Superior temporal gyrus (tissue), 1 donor: Measurements from ENCODE around the gene TTC28.
"Not testable (repeated sequence)": the region's sequence is repeated elsewhere in the genome, so short reads cannot be mapped to it uniquely, and the experiment has no call there.

Experiments
- DNase-seq: peaks from one replicate; pipeline ENCODE4 v3.0.0-alpha.2; 2016; ENCODE audit errors: extremely low spot score

Gene TTC28

DNA sequence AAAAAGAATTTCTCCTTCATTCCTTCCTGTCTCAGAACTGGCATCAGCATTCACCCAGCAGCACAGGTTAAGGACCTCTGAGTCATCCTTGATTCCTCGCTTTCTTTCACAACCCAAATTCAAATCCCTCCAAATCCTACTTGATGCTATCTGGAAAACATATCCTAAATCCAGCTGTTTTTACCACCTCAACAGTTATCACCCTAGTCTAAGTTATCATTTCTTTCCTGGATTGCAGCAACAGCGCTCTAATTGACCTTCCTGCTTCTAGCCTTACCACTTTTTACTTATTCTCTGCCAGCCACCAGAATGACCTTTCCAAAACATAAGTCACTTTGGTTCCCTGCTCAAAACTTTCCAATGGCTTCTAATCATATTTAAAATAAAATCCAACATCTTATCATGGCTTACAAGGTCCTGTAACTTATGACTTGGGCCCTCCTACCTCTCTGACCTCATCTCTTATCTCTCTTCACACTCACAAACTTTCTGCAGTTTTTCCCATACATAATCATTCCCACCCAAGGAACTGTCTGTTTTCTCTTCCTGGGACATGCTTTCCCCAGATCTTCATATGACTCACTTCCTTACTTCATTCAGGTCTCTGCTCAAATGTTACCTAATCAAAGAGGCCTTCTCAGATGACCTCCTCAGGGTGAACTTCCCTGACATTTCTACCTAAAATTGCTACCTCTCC is 119.4 kb downstream of the TTC28 start:
- DNase-seq, result no peak

DNA sequence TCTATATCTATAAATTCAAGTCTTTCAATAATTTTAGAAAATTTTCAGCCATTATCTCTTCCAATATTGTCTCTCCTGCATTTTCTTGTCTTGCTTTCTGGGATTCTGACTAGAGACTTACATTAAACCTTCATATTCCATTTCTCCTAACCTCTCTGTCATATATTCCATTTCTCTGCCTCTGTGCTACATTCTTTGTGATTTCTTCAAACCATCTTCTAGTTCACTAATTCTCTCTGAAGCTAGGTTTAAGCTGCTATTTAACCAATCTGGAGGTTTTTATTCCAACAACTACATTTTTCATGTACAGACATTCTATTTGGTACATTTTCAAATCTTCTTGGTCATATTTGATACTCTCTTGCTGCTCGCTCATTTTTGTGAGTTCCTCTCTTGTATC is 122.5 kb downstream of the TTC28 start:
- no peak for DNase-seq

DNA sequence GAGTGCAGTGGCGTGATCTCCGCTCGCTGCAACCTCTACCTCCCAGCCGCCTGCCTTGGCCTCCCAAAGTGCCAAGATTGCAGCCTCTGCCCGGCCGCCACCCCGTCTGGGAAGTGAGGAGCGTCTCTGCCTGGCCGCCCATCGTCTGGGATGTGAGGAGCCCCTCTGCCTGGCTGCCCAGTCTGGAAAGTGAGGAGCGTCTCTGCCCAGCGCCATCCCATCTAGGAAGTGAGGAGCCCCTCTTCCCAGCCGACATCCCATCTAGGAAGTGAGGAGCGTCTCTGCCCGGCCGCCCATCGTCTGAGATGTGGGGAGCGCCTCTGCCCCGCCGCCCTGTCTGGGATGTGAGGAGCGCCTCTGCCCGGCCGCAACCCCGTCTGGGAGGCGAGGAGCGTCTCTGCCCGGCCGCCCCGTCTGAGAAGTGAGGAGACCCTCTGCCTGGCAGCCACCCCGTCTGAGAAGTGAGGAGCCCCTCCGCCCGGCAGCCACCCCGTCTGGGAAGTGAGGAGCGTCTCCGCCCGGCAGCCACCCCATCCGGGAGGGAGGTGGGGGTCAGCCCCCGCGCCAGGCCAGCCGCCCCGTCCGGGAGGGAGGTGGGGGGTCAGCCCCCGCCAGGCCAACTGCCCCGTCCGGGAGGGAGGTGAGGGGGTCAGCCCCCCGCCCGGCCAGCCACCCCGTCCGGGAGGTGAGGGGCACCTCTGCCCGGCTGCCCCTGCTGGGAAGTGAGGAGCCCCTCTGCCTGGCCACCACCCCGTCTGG is 126.4 kb downstream of the TTC28 start:
- DNase-seq, result not testable (repeated sequence)

DNA sequence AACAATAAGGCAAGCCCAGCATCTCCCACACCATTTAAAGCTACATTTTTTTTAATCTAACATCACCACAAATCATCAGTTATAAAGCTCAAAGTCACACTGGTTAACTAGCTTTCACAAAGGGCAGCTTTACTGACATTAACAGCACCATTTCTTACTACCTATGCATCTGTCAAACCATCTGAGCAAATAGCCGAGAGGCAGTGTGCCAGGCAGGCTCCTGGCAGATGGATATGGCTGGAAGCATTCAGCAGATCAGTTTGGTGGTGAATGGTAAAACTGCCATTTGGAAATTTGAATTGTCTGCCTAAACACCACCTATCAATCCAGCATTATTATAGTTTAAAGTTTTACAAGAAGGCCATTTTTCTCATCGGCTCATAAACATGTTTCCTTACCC is 131.2 kb downstream of the TTC28 start:
- no peak for DNase-seq

DNA sequence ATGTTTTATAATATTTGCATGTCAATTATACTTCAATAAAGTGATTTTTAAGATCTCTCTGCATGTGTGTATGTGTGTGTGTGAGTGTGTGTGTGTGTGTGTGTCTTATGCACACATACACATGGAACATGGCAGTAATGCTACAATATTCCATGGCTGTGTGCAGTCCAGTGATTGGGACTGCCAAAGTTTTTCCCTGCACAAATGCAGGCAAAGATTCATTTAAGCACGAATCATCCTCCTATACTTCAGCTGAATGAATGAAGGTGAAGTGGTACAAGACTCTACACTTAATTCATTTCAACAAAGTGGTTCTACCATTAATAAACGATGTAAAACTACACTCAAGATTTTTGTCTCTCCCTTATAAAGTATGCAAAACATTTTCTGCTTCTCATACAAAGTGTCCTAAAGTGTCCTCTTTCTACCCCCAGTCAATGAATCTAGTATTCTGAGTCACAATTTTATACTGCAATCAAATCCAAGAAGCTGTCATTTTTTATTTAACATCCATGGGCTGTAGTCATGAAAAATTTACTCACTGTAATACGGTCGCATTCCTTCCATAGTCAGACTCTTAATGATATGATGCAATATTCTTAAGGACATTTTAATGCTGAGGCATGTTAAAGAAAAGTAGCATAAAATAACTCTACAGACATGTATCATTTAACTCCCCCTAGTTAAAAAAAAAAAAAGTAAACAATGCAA is 132.4 kb downstream of the TTC28 start:
- no peak for DNase-seq

DNA sequence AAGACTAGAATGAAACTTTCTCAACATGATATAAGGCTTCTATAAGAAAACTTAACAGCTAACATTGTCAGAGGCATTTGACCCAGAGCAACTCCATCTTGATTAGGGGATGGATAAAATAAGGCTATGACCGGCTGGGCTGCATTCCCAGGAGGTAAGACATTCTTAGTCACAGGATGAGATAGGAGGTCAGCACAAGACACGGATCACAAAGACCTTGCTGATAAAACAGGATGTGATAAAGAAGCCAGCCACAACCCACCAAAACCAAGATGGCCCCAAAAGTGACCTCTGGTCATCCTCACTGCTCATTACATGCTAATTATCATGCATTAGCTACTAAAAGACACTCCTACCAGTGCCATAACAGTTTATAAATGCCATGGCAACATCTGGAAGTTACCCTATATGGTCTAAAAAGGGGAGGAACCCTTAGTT is 135.2 kb downstream of the TTC28 start:
- no peak for DNase-seq

DNA sequence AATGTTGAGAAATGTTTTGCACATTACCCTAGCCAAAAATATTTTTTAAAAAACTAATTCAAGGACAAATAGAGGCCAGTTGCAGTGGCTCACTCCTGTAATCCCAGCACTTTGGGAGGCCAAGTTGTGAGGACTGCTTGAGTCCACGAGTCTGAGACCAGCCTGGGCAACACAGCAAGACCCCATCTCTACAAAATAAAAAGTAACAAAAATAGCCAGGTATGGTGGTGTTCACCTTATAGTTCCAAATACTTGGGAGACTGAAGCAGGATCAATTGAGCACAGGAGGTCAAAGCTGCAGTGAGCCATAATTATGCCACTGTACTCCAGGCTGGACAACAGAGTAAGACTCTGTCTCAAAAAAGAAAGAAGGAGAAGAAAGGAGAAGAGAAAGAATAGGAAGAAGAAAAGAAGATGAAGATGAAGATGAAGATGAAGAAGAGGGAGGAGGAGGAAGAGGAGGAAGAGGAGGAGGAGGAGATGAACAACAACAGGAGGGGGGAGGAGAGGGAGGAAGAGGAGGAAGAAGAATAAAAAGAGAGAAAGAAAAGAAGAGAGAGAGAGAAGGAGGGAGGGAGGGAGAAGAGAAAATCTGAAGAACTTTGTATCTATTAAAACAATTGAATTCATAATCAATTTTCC is 136.5 kb downstream of the TTC28 start:
- DNase-seq, result no peak

DNA sequence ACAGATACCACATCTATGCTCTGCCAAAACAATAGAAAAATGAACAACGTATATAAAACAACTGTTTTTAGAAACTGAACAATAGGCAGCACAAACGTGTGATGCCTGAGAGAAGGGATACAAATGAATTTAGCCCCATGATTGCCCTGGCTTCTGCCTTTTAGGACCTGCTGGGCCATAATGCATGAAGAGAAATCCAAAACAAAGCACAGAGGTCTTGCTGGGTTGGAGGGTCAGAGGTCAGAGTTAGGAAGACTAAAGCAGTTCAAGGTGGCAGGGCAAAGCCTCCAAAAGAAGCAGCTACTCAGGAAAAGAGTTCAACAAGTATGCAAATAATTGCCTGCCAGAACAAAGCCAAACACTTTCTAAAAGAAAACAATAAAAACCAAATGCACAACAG is 138.5 kb downstream of the TTC28 start:
- DNase-seq, result no peak

DNA sequence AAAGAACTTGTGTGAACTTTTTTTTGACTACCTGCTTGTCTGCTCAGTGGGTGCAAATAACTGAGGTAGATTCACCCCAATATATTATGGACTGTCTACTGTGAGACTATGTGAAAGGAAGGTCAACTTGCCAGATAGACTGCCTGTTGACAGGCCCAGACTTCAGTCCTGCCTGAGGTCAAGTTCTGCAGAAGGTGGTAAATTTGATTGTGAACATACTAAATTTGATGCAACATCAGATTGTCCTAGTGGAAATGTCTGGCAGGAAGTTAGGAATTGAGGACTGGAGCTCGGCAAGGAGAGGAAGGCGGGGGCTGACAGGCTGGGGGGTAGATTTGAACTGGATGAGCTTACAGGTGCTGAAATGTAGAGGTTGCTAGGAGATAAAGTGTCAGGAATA is 140.7 kb downstream of the TTC28 start:
- DNase-seq, result no peak

DNA sequence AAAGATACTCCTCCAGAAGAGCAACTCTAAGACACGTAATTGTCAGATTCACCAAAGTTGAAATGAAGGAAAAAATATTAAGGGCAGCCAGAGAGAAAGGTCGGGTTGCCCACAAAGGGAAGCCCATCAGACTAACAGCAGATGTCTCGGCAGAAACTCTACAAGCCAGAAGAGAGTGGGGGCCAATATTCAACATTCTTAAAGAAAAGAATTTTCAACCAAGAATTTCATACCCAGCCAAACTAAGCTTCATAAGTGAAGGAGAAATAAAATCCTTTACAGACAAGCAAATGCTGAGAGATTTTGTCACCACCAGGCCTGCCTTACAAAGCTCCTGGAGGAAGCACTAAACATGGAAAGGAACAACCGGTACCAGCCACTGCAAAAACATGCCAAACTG is 149.1 kb downstream of the TTC28 start:
- DNase-seq, result not testable (repeated sequence)

DNA sequence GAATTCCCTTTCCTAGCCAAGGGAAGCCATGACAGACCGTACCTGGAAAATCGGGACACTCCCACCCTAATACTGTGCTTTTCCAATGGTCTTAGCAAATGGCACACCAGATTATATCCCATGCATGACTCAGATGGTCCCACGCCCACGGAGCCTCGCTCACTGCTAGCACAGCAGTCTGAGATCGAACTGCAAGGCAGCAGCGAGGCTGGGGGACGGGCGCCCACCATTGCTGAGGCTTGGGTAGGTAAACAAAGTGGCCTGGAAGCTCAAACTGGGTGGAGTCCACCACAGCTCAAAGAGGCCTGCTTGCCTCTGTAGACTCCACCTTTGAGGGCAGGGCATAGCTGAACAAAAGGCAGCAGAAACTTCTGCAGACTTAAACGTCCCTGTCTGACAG is 150.5 kb downstream of the TTC28 start:
- not testable (repeated sequence) for DNase-seq

DNA sequence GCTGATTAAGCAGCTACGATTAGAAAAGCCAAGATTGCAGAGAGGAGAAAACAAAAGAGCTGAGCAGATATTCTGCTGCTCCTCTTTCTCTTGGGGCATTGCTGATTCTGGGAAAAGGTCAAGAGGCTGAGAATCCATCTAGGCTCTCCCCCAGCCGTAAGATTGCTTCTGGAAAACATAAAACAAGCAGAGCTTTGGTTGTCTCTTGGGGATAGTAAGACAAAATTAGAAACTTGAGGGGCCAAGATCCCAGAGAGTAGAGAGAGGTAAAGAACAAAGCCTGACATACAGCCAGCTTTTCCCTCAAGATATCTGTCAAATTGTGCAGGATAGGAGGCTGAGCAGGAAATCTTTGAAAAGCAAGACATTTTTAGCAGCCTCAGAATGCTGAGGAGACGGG is 158.2 kb downstream of the TTC28 start:
- DNase-seq, result no peak

DNA sequence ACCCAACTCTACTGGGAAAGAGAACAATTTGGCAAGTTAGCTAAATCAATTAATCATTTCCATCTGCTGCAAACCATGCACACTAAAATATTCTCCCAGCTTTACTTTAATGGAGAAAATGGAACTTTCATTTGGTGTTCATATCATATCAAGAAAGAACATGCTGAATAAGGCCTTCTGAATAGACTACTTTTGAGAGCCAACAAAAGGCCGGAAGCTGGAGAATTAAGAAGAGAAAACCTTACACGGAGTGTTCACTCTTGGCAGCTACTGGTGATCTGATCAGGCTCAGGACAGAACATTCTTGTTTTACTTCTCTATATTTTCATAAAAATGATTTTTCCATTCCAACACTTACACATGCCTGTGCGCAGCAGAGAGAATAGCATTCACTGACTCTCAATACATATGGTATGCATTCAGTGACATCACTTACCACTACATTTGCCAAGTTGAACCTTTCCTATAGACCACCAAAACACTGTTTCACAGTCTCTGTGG is 165.3 kb downstream of the TTC28 start:
- DNase-seq, result peak; percentile 8

DNA sequence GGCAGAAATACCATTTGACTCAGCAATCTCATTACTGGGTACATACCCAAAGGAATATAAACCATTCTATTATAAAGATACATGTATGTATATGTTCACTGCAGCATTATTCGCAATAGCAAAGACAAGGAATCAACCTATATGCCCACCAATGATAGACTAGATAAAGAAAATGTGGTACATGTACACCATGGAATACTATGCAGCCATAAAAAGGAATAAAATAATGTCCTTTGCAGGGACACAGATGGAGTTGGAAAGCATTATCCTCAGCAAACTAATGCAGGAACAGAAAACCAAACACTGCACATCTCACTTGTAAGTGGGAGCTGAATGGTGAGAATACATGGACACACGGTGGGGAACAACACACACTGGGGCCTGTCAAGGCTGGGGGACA is 167.3 kb downstream of the TTC28 start:
- DNase-seq, result not testable (repeated sequence)

DNA sequence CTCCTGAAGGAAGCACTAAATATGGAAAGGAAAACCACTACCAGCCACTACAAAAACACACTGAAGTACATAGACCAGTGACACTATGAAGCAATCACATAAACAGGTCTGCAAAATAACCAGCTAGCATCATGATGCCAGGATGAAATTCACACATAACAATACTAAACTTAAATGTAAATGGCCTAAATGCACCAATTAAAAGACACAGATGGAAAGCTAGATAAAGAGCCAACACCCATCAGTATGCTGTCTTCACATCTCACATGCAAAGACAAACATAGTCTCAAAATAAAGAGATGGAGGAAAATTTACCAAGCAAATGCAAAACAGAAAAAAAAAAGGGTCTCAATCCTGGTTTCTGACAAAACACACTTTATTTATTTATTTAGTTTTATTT is 171.7 kb downstream of the TTC28 start:
- DNase-seq, result no peak

DNA sequence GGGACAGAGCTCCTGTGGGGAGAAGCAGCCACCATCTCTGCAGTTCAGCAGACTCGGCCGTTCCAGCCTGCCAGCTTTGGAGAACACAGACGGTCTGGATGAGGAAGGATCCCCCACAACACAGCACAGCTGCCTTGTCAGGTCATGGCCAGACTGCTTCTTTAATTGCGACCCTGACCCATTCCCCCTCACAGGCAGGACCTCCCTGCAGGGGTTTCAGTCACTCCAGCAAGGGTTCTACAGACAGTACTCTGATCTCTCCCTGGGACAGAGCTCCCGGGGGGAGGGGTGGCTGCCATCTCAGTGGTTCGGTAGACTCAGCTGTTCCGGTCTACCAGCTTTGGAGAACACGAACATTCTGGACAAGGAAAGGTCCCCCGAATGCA is 173.5 kb downstream of the TTC28 start:
- no peak for DNase-seq

DNA sequence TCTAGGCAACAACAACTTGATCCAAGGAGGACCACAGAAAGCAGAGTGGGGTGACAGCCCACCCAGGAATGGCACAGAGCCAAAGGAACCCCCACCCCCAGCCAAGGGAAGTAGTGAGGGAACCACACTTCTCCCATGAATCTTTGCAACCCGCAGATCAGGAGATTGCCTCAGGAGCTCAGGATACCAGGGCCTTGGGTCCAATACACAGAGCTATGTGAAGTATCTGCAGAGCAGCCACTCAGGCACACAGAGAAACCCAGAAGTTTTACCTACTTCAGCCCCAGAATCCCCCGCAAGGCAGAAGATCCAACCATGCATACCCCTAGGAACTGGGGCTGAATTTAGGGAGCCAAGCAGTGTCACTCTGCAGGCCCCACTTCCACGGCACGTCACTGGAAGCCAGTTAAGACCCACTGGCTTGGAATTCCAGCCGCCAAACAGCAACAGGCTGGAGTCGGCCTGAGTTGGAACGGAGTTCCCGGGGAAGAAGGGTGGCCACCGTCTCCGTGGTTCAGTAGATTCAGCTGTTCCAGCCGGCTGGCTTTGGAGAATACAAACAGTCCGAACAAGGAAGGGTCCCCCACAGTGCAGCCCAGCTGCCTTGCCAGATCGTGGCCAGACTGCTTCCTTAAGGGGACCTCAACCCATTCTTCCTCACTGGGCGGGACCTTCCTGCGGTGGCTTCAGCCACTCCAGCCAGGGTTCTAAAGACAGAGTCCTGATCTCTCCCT is 174.1 kb downstream of the TTC28 start:
- DNase-seq, result no peak

DNA sequence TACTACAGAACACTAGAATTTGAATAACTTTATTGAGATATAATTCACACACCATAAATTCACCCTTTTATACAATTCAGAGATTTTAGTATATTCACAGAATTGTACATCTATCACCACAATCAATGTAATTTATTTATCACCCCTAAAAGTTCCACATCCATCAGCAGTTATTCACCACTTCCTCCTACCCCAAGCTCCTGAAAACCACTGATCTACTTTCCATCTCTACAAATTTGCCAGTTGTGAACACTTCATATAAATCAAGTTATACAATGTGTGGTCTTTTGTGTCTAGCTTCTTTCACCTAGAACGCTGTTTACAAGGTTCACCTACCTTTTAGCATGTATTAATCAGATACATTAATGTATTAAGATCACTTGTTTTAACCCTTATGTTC is 179.6 kb downstream of the TTC28 start:
- DNase-seq, result no peak

DNA sequence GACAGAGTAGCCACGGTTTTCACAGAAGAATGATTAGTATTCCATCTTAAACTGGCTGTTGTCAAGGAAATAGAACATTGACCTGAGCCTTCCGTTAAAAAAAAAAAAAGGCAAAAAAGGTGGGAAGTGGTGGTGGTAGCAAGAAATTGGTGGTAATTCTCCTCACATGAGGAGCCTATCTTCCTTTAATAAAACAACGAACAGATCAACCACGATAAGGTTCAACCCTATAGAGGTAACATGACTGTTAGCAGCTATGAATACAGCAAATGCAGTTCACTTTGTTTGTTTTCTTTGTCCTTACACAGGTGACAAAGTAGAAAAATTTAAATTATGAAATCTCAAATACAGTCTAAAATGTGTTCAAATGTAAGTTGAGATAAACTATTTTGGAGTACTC is 181.6 kb downstream of the TTC28 start:
- no peak for DNase-seq

DNA sequence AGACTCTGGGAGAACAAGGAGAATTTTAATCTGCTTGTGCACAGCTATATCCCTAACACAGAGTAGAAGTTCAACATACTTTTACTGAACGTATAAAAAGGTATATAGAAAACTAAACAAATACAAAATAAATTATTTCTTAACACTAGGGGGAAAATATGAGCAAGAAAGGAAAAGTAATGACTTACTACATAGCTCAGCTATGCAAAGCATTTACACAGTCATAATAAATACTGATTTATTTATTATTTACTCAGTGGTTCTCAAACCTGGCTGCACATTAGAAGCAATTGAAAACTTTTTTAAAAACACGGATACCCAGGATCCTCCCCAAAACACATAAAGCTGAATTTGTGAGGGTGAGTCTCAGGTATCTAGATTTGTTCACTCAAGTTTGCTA is 182.5 kb downstream of the TTC28 start:
- no peak for DNase-seq

DNA sequence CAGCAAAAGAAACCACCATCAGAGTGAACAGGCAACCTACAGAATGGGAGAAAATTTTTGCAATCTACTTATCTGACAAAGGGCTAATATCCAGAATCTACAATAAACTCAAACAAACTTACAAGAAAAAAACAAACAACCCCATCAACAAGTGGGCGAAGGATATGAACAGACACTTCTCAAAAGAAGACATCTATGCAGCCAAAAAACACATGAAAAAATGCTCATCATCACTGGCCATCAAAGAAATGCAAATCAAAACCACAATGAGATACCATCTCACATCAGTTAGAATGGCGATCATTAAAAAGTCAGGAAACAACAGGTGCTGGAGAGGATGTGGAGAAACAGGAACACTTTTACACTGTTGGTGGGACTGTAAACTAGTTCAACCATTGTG is 188.4 kb downstream of the TTC28 start:
- DNase-seq, result not testable (repeated sequence)
